Activated CD8-positive, alpha-beta memory T cell treated with anti-CD3 and anti-CD28 coated beads, Interleukin-2, amount 50 U/mL, for 1 hour (primary cell): ENCODE results near the gene TEN1.
"Not testable (repeated sequence)": the region's sequence is repeated elsewhere in the genome, so short reads cannot be mapped to it uniquely, and the experiment has no call there.

Experiments used
- DNase-seq: peaks from one replicate; pipeline ENCODE4 v3.0.0-alpha.2; 2020; ENCODE audit errors: extremely low read depth

TEN1 gene, protein sequence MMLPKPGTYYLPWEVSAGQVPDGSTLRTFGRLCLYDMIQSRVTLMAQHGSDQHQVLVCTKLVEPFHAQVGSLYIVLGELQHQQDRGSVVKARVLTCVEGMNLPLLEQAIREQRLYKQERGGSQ

GRCh38 chr17:75978938-75979704 lies at the start of gene TEN1, which contains the start of gene ACOX1:
Gene TEN1 (plus strand): TSS chr17:75979240. CDS start chr17:75986193, 6,953 bp downstream.
Gene ACOX1 (minus strand): TSS chr17:75979166. CDS start chr17:75979073, 93 bp downstream.
- DNase-seq: peak; percentile 89

GRCh38 chr17:75931062-75931461 lies 48.0 kb upstream of the TEN1 start:
- no peak for DNase-seq

DNA sequence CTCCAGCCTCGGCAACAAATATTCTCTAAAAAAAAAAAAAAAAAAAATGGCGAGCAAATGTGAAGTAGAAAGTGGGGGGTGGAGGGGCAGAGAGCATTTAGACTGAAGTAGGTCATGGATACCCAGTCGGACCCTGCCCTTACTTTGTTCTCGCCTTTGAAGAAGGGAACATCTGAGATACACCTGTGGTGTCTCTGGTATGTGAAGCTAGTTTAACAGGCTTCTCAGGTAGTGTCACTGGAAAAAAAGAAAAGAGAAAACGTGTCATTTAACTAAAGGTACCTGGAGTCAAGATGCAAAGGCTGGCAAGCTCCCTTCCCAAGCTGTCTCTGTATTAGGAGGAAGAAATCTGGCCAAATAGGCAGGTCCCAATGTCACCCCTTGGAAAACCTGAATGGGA lies 46.2 kb upstream of the TEN1 start:
- no peak for DNase-seq

DNA sequence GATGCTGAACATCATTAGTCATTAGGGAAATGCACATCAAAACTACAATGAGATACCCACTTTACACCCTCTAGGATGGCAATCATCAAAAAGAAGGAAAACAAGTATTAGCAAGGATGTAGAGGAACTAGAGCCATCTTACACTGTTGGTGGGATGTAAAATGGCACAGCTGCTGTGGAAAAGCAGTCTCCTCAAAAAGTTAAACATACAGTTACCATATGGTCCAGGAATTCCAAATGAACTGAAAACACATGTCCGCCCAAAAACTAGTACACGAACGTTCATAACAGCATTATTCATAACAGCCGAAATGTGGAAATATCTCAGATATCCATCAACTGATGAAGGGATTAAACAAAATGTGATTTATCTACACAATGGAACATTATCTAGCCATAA lies 45.2 kb upstream of the TEN1 start:
- no peak for DNase-seq

GRCh38 chr17:75937652-75938051 lies 41.4 kb upstream of the TEN1 start:
- no peak for DNase-seq

DNA sequence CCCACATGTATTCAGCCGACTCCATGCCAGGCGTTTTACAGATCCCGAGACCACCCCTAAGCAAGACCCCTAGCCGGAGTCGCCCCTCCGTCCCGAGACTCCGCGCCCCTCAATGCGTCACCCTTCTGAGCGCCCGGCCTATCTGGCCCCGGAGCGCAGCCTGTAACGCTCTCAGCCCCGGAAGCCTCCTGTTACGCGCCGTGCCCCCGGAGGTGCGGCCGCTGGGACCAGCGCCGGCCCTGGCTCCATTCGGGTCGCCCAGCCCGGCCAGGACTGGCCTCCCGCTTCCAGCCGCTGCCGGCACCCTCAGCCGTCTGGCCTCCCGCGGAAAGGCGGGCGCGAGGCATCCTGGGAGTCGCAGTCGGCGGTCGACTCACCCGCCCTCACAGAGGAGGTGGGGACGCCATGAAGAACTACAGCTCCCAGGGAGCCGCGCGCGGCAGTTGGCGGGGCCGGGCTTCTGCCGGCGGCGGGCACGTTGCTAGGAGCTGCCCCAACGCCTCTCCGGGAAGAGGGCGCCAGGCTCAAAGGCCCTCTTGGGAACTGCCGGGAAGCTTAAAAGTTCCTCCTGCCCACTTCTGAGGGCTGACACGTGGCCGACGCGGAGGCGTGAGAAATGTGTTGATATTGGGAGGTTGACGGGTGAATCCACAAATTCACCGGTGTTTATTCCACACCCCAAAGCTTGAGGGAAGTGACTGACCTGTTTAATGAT lies 38.2 kb upstream of the TEN1 start, which contains the start of gene FBF1:
TSS of gene FBF1 (minus strand) at position 316 of the 715 bp plus-strand sequence. CDS start 2,893 bp downstream, outside the sequence.
- peak; percentile 40 for DNase-seq

- no peak for DNase-seq
Measured at GRCh38 chr17:75941442-75941819, 37.6 kb upstream of the TEN1 start.

GRCh38 chr17:75942473-75942872 lies 36.6 kb upstream of the TEN1 start:
- DNase-seq: no peak

GRCh38 chr17:75943491-75943890 lies 35.5 kb upstream of the TEN1 start:
- no peak for DNase-seq

- no peak for DNase-seq
Measured at GRCh38 chr17:75945211-75945610, 33.8 kb upstream of the TEN1 start.

- no peak for DNase-seq
Measured at GRCh38 chr17:75950421-75950820, 28.6 kb upstream of the TEN1 start.

GRCh38 chr17:75950855-75951554 lies 28.0 kb upstream of the TEN1 start:
- no peak for DNase-seq

DNA sequence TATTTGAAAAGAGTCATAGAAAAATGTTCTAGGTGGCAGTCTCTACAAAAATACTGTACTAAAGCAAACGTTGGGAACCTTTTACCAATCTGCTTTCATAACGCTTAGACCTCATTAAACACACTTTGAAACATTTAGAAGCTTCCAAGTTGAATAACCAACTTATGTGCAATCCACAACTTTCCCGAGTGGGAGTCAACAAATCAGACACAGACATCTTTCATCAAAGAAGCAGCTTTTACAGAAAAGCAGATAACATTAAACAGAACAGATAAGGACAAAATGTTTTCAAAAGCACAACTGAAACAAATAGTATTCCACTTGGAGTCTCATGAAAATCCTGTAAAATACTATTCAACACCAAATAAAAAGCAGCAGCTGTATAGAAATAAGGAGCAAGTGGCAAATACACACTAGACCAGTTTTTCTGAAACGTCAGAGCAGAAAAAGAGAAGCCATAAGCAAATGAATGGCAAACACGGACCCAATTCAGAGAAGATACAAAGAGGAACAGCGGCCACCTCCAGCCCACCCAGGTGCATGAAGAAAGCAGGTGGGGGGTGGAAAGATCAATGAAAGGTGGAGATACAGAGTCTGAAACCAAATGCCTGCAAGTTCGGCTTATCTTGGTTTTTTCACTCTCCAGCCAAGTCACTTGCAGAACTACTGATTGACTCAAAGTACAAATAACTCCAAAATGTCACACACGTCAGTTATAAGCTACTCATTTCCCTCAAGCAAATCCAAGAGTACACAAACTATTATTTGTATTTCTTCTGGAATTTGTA lies 19.8 kb upstream of the TEN1 start:
- DNase-seq: no peak

DNA sequence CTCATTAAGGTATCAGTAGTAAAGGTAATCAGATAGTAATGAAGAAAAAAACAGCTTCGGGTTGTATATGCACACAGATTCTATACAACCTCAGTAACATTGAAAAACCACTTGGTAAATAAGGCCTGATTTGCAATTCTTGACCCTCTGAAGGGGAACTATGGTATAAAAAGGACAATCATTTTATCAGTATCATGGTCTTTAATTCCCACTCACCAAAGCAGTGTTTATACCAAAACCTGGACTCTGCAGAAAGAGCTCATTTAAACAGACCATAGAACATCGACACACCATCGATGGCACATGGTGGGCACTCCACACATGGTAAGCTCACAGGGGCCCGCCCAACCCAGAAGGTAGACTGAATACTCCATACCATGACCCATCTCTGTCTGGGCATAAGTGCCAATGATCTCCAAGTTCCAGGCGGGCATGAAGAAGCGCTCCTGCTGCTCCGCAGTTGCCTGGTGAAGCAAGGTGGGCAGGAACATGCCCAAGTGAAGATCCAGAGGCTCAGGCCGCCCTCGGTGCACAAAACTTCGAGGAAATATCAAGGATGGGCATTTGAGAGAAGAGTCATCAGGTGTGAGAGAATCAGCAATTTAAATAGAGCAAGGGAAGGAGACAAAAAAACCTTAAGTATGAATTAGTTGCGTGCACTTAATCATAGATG lies 19.1 kb upstream of the TEN1 start:
- no peak for DNase-seq

GRCh38 chr17:75965468-75965867 lies 13.6 kb upstream of the TEN1 start:
- DNase-seq: no peak

DNA sequence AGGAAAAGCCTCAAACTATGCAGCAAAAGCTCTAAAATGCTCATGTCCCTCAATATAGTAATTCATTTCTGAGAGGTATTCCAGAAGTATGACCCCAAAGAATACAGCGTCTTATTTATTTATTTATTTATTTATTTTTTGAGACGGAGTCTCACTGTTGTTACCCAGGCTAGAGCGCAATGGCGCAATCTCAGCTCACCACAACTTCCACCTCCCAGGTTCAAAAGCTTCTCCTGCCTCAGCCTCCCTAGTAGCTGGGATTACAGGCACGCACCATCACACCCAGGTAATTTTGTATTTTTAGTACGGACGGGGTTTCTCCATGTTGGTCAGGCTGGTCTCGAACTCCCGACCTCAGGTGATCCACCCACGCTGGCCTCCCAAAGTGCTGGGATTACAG lies 10.0 kb upstream of the TEN1 start:
- not testable (repeated sequence) for DNase-seq

DNA sequence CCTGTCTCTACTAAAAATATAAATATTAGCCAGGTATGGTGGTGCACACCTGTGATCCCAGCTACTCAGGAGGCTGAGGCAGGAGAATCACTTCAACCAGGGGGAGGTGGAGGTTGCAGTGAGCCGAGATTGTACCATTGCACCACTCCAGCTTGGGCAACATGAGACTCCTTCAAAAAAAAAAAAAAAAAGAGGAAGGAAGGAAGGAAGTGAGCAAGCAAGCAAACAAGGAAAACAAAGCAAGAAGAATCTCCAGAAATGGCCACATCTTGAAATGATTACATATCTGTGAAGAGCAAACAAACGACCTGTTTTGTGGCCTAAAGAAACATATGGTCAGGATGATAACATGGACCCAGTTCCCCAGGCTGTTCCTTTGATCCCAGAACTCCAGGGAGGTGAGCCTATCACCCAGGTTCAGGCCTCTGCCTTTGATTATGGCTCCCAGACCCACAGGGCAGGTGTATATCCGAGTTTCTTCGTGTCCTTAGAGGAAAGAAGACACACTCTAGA lies 9.0 kb upstream of the TEN1 start:
- no peak for DNase-seq

- DNase-seq: no peak
Measured at GRCh38 chr17:75970626-75971025, 8.4 kb upstream of the TEN1 start.

DNA sequence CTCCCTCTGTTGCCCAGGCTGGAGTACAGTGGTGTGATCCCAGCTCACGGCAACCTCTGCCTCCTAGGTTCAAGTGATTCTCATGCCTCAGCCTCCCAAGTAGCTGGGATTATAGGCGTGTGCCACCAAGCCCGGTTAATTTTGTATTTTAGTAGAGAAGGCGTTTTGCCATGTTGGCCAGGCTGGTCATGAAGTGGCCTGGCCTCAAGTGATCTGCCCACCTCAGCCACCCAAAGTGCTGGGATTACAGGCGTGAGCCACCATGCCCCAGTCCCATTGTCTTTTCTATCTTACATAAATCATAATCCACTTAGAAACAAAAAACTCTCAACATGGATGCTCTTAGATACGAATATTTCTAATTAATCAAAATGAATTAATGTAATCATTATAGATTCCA lies 3.9 kb upstream of the TEN1 start:
- not testable (repeated sequence) for DNase-seq

DNA sequence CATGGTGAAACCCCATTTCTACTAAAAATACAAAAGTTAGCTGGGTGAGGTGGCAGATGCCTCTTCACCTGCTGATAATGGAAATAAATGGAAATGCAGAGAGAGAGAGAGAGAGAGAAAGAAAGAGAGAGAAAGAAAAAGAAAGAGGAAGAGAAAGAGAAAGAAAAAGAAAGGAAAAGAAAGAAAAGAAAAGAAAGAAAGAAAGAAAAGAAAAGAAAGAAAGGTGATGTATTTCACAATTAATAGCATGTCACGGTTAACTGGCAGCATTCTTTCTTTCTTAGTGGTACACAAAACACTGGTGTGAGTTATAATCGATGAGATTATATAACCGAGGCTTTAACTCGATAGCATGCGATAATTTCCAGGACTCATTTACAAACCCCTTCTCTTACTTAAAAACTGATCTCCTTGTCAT lies 3.3 kb upstream of the TEN1 start:
- DNase-seq: no peak
